HEK293 (cell line): ENCODE data around the gene MTERF4.

Experiments used
- MZF1 ChIP-seq: fragments of 450-650 bp; formaldehyde crosslinking; IDR thresholded peaks from 2 replicates; pipeline ENCODE4 v1.5.1; 2017; ENCODE audit warnings: missing biosample characterization, missing genetic modification characterization, borderline replicate concordance
- RBAK ChIP-seq: fragments of 450-650 bp; formaldehyde crosslinking; IDR thresholded peaks from 2 replicates; pipeline ENCODE4 v1.5.1; 2016; ENCODE audit warnings: missing biosample characterization, missing genetic modification characterization
- SETDB1 ChIP-seq: IDR thresholded peaks from one replicate; pipeline ENCODE4 v1.6.1; 2017; ENCODE audit warnings: mild to moderate bottlenecking, low read length, moderate library complexity, mixed read lengths; ENCODE audit not compliant: insufficient read length
- TCF7L2 ChIP-seq: IDR thresholded peaks from 2 replicates; pipeline ENCODE4 v1.6.1; 2011; ENCODE audit warnings: low read depth, mild to moderate bottlenecking, inconsistent platforms, low read length, moderate library complexity, borderline replicate concordance
- ZFP3 ChIP-seq: fragments of 450-650 bp; formaldehyde crosslinking; IDR thresholded peaks from 2 replicates; pipeline ENCODE4 v1.5.1; 2016; ENCODE audit warnings: low read depth, missing biosample characterization, missing genetic modification characterization
- ZNF302 ChIP-seq: fragments of 450-650 bp; formaldehyde crosslinking; IDR thresholded peaks from 2 replicates; pipeline ENCODE4 v1.5.1; 2016; ENCODE audit warnings: missing biosample characterization, missing genetic modification characterization, low read depth
- ZNF530 ChIP-seq: fragments of 450-650 bp; formaldehyde crosslinking; IDR thresholded peaks from 2 replicates; pipeline ENCODE4 v1.5.1; 2016; ENCODE audit warnings: low read depth, missing biosample characterization, missing genetic modification characterization
- ZNF792 ChIP-seq: fragments of 450-650 bp; formaldehyde crosslinking; IDR thresholded peaks from 2 replicates; pipeline ENCODE4 v1.5.1; 2016; ENCODE audit warnings: missing biosample characterization, missing genetic modification characterization
- TF ChIP-seq, protein P1 (sequence below): fragments of 450-650 bp; formaldehyde crosslinking; IDR thresholded peaks from 2 replicates; pipeline ENCODE4 v1.5.1; 2016; ENCODE audit warnings: missing biosample characterization, missing genetic modification characterization
- TF ChIP-seq, protein P2 (sequence below): fragments of 450-650 bp; formaldehyde crosslinking; optimal IDR thresholded peaks from 2 replicates; pipeline ENCODE3; 2016; ENCODE audit warnings: missing biosample characterization, mild to moderate bottlenecking, missing genetic modification characterization
- TF ChIP-seq, protein P3 (sequence below): sonication (generic); formaldehyde crosslinking; IDR thresholded peaks from 2 replicates; pipeline ENCODE4 v1.8.1; 2022; ENCODE audit warnings: mild to moderate bottlenecking, moderate library complexity, missing genetic modification reagents

DNA sequence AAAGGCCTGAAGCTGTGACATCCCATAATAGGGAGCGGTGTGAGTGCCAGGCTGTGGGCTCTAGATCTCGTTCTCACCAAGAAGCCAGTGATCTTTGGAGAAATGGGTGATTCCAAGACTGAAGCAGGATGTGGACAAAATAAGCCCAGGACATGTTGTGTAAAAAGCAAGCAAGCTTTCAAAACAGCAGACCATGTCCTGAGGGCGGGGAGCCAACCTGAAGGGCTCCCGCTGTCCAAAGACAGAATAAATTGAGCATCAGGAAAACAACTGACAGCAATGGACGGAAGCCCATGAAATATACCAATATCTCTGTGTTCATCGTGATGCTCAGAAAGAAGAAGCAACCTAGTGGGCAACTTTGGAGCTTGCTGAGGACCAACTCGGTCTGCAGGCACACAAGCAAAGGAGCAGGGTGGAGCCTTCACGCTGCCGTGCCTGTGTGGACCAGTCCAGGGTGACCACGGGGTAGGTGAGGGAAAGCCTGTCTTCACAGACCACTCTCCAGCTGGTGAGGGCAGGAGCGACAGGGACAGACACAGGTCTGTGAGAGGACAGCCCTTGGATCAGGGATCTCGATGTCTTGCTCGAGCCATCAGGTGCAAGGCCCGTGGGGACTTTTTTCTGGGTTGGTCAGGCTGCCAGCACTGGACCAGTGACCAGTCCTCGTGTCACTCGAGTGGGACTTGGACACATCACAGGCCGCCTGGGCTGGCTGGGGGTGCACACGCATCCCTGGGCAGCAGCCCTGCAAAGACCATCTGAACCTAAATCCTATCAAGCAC, 21.5 kb downstream of the MTERF4 start:
- TF ChIP-seq, protein P1, sequence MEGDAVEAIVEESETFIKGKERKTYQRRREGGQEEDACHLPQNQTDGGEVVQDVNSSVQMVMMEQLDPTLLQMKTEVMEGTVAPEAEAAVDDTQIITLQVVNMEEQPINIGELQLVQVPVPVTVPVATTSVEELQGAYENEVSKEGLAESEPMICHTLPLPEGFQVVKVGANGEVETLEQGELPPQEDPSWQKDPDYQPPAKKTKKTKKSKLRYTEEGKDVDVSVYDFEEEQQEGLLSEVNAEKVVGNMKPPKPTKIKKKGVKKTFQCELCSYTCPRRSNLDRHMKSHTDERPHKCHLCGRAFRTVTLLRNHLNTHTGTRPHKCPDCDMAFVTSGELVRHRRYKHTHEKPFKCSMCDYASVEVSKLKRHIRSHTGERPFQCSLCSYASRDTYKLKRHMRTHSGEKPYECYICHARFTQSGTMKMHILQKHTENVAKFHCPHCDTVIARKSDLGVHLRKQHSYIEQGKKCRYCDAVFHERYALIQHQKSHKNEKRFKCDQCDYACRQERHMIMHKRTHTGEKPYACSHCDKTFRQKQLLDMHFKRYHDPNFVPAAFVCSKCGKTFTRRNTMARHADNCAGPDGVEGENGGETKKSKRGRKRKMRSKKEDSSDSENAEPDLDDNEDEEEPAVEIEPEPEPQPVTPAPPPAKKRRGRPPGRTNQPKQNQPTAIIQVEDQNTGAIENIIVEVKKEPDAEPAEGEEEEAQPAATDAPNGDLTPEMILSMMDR (tag by site-specific recombination): no peak
- TF ChIP-seq ZNF530 (tag by site-specific recombination): no peak
- TF ChIP-seq, protein P2, sequence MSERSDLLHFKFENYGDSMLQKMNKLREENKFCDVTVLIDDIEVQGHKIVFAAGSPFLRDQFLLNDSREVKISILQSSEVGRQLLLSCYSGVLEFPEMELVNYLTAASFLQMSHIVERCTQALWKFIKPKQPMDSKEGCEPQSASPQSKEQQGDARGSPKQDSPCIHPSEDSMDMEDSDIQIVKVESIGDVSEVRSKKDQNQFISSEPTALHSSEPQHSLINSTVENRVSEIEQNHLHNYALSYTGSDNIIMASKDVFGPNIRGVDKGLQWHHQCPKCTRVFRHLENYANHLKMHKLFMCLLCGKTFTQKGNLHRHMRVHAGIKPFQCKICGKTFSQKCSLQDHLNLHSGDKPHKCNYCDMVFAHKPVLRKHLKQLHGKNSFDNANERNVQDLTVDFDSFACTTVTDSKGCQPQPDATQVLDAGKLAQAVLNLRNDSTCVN (tag by site-specific recombination): no peak
- TF ChIP-seq MZF1 (tag by site-specific recombination): no peak
- no peak for TF ChIP-seq SETDB1
- TF ChIP-seq TCF7L2: no peak
- TF ChIP-seq ZFP3 (tag by site-specific recombination): no peak
- no peak for TF ChIP-seq RBAK (tag by site-specific recombination)
- TF ChIP-seq, protein P3, sequence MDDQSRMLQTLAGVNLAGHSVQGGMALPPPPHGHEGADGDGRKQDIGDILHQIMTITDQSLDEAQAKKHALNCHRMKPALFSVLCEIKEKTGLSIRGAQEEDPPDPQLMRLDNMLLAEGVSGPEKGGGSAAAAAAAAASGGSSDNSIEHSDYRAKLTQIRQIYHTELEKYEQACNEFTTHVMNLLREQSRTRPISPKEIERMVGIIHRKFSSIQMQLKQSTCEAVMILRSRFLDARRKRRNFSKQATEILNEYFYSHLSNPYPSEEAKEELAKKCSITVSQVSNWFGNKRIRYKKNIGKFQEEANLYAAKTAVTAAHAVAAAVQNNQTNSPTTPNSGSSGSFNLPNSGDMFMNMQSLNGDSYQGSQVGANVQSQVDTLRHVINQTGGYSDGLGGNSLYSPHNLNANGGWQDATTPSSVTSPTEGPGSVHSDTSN (CRISPR knock-in tag): no peak
- TF ChIP-seq ZNF302: no peak
- TF ChIP-seq ZNF792: no peak
